IPS-18c (cell line): ENCODE measurements around the gene TXNDC17.
"Not testable (repeated sequence)": the region's sequence is repeated elsewhere in the genome, so short reads cannot be mapped to it uniquely, and the experiment has no call there.

Experiments used
- H3K4me3 ChIP-seq: 2 replicates; pipeline ENCODE4 v1.7.0; 2013; ENCODE audit warnings: low read depth, mild to moderate bottlenecking, low read length, moderate library complexity; ENCODE audit not compliant: insufficient read depth
- H3K9me3 ChIP-seq: one replicate; pipeline ENCODE4 v1.6.1; 2013; ENCODE audit warnings: mild to moderate bottlenecking, low read length, moderate library complexity; ENCODE audit not compliant: control insufficient read depth, insufficient read depth

TXNDC17 gene

DNA sequence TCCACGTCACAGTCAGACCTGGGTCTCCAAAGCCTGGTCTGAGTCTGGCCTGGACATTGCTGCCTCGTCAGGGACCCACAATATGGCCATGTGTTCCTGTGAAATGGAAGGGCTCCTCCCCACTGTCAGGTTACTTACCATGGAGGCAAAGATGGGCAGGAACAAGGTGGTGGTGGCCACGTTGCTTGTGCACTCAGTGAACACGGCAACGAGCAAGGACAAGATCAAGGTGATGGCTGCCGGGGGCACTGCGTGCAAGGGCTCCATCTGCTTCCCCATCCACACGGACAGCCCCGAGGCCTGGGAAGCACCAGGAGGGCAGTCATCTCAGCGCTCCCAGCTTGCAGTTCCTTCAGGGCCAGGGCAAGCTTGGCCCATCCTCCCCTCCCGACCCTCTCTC, 49.8 kb downstream of the TXNDC17 start:
- Histone ChIP-seq H3K9me3 (peaks cover 2% of the 10 kb centered on the region), H3K4me3 (no peak overlapping the region)

DNA sequence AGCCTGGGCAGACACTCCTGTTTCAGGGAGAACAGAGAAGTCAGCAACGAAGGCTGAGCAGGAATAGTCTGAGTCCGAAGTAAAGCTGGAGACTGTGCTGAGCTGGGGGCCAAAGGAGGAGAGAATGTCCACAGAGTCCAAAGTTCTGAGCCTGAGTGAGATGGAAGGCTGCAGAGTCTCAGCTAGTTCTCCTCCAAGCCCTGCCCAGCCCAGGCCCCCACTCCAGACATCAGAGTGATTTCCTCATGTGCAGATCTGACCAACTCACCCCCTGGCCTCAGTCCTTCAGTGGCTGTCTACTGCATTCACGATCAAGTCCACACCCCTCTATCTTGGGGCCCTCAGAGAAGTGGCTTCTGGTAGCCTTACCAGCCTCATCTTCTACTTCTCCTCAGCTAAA, 50.7 kb downstream of the TXNDC17 start:
- Histone ChIP-seq H3K9me3 (peaks cover 2% of the 10 kb centered on the region), H3K4me3 (no peak overlapping the region)

DNA sequence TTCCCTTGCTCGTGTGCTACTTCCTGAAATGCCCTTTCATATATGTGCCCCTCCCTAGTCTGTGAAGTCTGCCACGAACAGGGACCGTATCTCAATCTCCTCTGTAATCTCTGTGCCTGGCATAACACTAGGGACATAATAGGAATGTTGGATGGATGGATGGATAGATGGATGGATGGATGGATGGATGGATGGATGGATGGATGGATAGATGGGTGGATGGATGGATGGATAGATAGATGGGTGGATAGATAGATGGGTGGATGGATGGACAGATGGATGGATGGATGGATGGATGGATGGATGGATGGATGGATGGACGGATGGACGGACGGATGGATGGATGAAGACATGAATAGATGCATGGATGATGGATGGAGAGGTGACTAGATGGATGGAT, 51.1 kb downstream of the TXNDC17 start:
- not testable (repeated sequence) for H3K4me3 ChIP-seq, H3K9me3 ChIP-seq
